Stimulated activated CD8-positive, alpha-beta memory T cell treated with anti-CD3 and anti-CD28 coated beads, Interleukin-12 subunit alpha, Interleukin-12 subunit beta, amount 100 ng/mL, for 24 hours (primary cell): Measurements from ENCODE around the gene MT1A.

Experiments used
- DNase-seq: peaks from one replicate; pipeline ENCODE4 v3.0.0-alpha.2; 2020; ENCODE audit errors: extremely low read depth

MT1A gene

DNA sequence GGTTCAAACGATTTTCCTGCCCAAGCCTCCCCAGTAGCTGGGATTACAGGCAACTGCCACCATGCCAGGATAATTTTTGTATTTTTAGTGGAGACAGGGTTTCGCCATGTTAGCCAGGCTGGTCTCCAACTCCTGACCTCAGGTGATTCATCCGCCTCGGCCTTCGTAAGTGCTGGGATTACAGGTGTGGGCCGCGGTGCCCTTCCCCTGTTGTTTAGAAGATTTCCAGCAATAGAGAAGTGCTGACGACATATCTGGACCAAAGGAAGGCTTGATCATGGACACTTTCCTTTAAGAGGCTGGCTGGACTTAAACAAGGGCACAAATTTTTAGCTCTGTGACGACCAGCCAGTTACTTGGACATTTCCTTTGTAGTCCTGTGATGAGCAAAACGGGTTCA lies 7.3 kb upstream of the MT1A start:
- no peak for DNase-seq

DNA sequence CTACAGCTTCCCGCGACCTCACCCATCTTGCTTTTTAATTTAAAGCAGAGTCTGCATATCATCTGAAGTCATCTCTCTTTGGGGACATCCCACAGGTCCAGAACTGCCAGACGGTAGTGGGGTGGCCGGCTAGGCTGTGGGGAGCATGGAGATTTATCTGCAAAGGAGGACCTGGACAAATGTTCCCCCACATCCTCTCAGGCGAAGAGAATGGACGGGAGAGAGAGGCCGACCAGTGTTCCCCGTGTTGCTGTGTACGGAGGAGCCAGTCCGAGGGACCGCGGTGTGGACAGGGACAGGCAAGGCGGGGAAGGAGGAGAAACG lies 6.7 kb upstream of the MT1A start:
- DNase-seq, result no peak

DNA sequence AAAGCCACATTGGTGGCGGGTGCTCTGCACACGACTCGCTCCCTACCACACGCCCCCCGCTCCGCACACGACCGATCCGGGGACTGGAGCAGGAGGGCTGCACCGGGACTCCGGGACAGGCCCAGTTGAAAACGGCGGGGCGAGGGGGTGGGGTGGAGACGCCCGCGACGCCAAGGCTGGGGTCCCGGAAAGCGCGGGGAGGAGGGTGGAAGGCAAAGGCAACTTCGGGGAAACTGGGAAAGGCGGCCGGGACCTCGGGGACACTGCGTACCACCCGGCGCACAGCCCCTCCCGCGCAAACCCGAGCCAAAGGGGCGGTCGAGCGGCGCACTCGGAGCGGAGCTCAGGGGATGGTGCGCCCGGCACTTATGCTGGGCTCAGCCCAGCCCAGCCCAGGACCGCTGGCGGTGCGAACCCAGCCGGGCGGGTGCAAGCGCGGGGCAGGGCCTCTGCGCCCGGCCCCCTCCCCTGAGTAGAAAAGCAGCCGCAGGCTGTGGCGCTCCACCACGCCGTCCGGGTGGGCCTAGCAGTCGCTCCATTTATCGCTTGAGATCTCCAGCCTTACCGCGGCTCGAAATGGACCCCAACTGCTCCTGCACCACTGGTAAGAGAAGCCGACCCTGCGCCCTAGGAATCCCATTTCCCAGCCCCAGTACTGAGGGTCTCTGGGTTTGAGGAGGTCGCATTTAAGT lies 6.2 kb upstream of the MT1A start, which contains the start of gene MT1M:
Gene MT1M, plus strand, starts transcription at position 504 of the 692 bp plus-strand sequence. Its CDS starts 73 bp downstream, at position 577.
- no peak for DNase-seq

DNA sequence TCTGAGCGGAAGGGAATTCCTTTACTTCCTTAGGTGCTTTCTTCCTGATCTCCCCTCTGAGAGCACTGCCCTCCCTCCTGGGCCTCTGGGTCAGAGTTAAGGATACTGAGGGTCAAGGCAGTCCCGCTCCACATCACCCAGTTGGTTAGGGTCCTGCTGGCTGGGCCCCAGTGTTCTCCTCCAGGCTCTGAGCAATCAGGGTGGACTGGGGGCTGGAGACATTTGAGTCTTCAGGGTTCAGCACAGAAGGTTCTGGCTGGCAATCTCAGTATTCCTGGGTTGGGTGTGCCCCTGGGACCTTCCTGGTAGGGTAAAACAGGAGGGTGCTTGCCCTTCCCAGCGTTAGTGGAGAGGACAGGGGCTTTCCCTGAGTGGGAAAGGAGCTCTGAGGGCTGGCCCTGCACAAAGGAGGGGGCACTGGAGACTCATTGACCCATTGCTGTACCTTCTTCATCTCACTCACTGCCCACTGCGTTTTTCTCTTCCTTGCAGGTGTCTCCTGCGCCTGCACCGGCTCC lies 5.6 kb upstream of the MT1A start:
- no peak for DNase-seq

DNA sequence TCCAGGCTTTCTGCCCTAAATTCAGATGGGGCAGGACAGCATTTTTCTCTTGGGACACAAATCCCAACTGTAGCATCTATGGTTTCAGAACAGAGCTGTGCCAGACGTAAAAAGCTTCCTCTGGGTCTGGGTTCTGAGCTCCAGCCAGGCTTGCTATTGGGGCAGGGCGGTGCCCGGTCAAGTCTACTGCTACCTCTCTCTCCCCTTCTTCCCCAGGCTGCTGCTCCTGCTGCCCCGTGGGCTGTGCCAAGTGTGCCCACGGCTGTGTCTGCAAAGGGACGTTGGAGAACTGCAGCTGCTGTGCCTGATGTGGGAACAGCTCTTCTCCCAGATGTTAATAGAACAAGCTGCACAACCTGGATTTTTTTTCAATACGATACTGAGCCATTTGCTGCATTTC lies 4.9 kb upstream of the MT1A start:
- DNase-seq, result no peak

DNA sequence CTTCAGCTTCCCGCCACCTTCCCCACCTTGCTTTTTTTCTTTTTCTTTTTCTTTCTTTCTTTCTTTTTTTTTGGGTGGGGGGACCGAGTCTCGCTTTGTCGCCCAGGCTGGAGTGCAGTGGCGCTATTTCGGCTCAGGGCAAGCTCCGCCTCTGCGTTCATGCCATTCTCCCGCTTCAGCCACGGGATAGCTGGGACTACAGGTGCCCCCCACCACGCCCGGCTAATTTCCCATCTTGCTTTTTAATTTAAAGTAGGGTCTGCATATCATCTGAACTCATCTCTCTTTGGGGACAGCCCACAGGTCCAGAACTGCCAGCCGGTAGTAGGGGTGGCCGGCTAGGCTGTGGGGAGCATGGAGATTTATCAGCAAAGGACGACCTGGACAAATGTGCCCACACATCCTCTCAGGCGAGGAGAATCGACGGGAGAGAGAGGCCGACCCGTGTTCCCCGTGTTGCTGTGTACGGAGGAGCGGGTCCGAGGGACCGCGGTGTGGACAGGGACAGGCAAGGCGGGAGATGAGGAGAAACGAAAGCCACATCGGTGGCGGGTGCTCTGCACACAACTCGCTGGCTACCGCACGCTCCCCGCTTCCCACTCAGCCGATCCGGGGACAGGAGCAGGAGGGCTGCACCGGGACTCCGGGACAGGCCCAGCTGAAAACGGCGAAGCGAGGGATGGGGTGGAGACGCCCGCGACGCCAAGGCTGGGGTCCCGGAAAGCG lies 3.6 kb upstream of the MT1A start:
- DNase-seq, result no peak

DNA sequence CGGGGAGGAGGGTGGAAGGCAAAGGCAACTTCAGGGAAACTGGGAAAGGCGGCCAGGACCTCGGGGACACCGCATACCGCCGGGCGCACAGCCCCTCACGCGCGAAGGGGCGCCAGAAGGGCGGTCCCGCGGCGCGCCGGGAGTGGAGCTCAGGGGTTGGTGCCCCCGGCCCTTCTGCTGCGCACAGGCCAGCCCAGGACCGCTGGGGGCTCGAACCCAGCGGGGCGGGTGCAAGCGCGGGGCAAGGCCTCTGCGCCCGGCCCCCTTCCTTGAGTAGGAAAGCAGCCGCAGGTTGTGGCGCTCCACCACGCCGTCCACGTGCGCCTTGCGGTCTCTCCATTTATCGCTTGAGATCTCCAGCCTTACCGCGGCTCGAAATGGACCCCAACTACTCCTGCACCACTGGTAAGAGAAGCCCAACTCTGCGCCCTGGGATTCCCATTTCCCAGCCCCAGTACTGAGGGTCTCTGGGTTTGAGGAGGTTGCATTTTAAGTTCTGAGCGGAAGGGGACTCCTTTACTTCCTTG lies 3.0 kb upstream of the MT1A start:
- DNase-seq, result no peak

DNA sequence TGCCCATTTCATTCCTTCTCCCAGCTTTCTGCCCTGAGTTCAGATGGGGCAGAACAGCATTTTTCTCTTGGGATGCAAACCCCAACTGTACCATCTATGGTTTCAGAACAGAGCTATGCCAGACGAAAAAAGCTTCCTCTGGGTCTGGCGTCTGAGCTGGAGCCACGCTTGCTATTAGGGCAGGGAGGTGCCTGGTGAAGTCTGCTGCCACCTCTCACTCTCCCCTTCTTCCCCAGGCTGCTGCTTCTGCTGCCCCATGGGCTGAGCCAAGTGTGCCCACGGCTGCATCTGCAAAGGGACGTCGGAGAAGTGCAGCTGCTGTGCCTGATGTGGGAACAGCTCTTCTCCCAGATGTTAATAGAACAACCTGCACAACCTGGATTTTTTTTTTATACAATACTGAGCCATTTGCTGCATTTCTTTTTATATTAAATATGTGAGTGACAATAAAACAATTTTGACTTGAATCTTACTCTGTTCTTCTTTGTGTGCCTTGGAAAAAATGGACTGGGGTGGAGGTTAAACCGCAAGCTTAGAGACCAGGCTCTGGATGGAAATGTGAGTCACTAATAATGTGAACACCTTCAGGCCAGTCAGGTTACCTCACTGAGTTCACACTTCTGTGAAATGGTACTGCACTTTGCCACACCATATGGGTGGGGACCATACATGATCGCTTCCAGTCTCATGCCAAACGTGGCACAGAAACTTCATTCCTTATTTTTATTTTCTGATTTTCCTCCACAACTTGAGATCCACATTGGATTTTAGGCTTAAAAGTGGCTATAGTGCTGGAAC lies 1.7 kb upstream of the MT1A start:
- no peak for DNase-seq

DNA sequence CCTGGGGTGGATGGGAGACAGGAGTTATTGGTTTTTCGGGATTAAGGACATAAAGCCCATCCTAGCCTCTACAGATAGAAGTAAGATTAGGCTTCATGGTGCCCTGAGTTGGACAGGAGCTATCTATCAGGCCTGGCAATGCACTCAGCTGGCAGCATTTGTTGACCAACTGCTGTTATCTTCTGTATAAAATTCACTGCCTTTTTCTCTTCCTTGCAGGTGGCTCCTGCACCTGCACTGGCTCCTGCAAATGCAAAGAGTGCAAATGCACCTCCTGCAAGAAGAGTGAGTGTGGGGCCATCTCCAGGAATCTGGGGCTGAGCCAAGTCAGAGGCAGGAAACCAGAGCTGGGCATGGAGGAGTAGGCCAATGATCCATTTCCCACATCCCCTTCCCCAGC lies 579 bp downstream of the MT1A start:
- DNase-seq, result no peak

DNA sequence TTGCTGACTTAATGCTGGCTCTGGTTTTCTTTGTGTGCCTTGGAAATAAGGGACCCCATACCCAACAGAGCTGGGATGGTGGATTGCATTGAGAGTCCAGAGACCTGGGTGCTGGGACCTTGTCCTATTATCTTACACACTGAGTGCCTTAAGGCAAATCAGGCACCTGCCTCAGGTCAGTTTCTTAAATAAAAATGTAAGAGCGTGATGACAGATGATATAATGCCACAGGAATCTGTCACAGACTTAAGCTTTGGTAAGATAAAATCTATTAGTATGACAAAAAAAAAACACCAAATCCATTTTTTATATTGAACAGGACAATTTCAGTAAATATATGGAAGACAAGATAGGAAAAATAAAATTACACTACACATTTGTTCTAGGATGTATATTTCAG lies 1.6 kb downstream of the MT1A start:
- DNase-seq, result no peak

DNA sequence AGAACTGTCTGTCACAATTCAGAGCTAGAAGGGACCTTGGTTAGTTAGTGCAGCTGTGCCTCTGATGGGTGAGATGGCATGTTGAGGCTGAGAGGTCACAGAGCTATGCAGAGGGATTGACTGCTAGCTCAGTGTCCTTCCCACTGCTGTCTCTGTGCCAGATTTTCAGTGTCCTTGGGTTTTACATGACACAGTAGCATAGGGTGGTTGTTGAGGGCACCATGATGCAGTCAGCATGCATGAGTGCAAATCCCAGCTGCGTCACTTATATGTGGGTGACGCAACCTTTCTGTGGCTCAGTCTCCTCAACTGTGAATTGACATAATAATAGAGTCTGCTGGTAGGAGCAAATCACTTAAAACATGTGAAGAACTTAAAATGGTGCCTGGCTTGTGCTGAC lies 2.7 kb downstream of the MT1A start:
- no peak for DNase-seq

DNA sequence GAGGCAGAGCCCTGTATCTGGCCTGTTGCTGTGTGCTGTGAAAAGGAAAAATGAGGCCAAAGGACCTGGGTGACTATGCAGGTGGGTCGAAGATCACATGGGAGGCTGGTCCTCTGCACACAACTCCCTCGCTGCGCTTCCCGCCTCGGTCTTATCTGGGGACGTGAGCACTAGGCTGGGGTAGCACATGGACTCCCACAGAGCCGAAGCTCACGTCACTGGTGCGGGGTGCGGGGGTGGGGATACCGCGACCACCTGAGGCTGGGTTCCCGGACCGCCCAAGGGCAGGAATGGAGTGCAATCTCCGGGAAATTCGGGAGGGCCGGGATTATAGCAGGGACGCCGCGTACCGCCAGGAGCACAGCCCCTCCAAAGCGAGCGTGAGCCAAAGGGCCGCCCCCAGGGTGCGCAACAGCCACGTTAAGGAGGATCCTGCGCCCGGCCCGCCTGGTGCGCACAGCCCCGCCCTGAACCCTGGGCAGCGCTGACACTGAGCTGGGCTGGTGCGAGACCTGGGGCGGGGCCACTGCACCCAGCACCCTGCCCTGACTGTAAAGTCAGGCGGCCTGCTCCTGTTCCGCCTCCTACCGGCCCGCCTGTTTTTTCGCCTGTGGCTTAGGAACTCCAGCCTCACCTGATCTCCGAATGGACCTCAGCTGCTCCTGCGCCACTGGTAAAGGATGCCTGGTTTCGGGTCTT lies 4.8 kb downstream of the MT1A start:
- peak; percentile 44 for DNase-seq

DNA sequence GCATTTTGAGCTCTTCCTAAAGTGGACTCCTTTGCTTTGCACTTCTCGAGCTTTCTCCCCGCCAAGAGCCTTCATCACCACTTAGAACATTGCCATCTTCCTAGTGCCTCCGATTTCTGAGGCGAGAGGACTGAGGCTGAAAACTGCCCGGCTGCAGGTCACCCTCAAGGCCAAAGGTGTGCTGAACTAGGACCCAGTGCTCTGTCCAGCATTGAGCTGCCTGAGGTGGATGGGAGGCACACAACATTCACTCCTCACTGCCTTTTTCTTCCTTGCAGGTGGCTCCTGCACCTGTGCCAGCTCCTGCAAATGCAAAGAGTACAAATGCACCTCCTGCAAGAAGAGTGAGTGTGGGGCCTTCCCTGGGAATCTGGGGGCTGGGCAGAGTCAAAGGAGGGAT lies 5.4 kb downstream of the MT1A start:
- DNase-seq, result no peak

DNA sequence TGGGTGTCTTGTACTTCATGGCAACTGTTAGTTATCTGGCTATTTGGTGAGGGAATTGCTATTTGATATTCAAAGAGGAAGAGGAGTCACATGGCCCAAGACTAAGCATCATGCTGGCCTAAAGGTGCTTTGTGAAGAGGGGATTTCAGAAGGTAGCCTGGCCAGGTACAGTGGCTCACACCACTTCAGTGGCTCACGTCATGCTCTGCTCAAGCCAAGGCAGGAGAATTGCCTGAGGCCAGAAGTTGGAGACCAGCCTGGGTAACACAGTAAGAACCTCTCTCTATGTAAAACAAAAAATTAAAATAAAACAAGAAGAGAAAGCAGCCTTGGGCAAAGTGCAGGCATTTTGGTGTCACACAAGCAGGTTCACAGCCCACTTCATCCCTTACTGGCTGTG lies 6.8 kb downstream of the MT1A start:
- no peak for DNase-seq

DNA sequence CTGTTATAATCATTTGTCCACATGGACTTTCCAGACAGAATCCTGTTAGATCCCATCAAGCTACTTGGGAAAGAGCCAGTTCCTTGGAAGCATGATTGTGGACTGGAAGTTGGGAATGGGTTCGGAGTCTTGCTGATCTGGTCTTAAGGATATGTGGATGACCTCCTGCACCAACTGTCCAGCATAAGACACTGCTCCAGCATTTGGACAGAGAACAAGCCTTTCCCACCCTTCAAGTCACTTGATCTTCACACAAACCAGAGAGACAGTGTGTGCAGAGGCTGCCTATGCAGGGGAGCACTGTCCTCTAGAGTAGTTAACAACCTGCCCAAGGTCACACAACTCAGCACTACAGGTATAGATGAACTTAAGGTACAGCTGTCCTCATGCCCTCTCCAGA lies 7.4 kb downstream of the MT1A start:
- no peak for DNase-seq

DNA sequence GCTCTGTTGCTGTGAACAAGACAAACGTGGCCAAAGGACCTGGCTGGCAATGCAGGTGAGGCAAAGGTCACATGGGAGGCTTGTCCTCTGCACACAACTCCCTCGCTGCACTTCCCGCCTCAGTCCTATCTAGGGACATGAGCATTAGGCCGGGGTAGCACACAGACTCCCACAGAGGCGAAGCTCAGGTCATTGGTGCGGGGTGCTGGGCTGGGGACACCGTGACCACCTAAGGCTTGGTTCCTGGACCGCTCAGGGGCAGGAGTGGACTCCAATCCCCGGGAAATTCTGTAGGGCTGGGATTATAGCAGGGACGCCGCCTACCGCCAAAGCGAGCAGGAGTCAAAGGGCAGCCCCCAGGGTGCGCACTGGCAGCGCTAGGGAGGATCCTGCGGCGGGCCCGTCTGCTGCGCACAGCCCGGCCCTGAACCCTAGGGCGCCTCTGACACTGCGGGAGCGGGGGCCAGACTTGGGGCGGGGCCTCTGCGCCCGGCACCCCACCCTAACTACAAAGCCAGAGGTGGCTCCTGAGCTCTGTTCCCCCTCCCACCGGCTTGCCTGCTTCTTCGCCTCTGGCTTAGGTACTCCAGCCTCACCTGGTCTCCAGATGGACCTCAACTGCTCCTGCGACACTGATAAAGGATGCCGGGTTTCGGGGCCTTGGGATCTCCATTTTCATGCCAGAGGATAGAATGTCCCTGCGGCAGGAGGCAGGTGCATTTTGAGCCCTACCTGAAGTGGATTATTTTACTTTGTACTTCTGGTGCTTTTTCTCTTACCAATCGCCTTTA lies 9.4 kb downstream of the MT1A start:
- no peak for DNase-seq

DNA sequence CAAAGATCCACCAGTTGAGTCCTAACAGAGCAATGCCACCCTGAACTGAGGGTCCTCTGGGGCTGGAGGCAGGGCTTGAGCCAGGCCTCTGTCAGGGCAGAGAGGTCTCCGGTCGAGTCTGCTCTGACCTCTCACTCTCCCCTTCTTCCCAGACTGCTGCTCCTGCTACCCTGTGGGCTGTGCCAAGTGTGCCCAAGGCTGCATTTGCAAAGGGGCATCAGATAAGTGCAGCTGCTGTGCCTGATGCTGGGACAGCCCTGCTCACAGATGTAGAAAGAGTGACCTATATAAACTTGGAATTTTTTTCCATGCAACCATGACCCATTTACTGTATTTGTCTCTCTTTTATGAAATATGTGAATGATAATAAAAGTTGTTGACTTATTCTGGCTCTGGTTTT lies 10.8 kb downstream of the MT1A start:
- no peak for DNase-seq

DNA sequence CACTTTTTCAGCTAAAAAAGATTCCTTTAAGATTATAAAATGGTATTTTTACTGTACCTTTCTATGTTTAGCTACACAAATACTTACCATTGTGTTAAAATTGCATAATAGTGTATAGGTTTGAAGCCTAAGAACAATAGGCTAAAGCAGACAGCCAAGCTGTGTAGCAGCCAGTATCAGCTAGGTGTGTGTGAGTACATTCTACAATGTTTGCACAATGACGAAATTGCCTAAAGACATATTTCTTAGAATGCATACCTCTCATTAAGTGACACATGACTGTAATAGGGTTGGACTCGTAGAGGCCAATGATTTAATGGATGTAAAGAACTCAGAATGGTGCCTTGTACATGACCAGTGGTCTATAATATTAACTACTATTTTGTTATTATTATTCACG lies 11.4 kb downstream of the MT1A start:
- no peak for DNase-seq

DNA sequence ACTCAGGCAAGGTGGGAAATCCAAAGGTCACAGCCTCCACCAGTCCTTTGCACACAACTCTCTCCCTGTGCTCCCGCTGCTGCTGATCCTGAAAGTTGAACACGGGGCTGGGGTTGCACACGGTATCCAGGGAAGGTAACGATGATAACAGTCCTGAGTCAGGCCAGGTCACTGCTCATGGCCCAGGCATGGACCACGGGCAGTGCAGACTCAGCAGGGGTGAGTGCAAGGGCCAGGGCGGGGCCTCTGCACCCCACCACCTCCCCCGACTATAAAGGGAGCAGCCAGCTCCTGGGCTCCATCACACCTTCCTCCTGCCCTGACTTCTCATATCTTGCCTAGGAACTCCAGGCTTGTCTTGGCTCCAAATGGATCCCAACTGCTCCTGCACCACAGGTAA lies 13.1 kb downstream of the MT1A start, which contains the start of gene MT1B:
Gene MT1B, plus strand, starts transcription at position 301 of the 400 bp plus-strand sequence. Its CDS starts 68 bp downstream, at position 369.
- no peak for DNase-seq

DNA sequence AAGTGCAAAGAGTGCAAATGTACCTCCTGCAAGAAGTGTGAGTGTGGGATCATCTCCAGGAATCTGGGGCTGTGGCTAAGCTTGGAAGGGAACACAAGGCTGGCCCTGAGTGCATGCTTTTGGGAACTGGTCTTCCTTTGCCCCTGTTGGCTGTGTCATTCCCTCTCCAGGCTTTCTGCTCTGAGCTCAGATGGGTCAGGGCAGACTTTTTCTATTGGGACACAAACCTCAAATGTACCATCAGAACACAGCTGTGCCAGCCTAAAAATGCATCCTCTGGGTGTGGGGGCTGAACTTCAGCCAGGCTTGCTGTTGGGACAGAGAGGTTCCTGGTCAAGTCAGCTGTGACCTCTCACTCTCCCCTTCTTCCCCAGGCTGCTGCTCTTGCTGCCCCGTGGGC lies 14.1 kb downstream of the MT1A start:
- no peak for DNase-seq

DNA sequence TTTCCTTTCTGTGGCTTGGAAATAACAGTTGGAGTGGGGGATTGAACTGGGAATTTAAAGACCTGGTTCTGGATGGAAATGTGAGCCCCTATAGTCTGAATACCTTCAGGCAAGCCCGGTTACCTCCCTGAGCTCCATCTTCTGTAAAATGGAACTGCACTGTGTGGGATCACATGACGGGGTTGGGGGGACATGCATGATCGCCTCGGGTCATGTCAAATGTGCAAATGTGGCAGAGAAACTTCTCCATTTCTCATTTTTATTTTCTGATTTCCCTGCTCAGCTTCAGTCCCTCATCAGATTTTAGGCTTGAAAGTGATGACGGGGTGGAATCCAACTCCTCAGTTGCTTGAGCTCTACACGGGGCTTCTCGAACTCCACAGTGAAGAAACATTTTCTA lies 14.8 kb downstream of the MT1A start:
- DNase-seq, result no peak
